Hepatocyte (in vitro differentiated cells): ENCODE data around the gene PPP1R13L.

Experiments
- EZH2 ChIP-seq: fragments of 200-600 bp; sonication (generic); IDR thresholded peaks from 2 replicates; pipeline ENCODE4 v1.6.1; 2016; ENCODE audit warnings: antibody characterized with exemption, mild to moderate bottlenecking, borderline replicate concordance
- EZH2phosphoT487 ChIP-seq: fragments of 200-600 bp; sonication (generic); IDR thresholded peaks from one replicate; pipeline ENCODE4 v1.6.1; 2018; ENCODE audit warnings: antibody characterized with exemption, mild to moderate bottlenecking, low read depth, moderate library complexity; ENCODE audit not compliant: unreplicated experiment, severe bottlenecking
- TF ChIP-seq, protein P1 (sequence below): fragments of 200-600 bp; sonication (generic); IDR thresholded peaks from 2 replicates; pipeline ENCODE4 v1.5.1; 2016; ENCODE audit warnings: antibody characterized with exemption, mild to moderate bottlenecking; ENCODE audit not compliant: poor library complexity

DNA sequence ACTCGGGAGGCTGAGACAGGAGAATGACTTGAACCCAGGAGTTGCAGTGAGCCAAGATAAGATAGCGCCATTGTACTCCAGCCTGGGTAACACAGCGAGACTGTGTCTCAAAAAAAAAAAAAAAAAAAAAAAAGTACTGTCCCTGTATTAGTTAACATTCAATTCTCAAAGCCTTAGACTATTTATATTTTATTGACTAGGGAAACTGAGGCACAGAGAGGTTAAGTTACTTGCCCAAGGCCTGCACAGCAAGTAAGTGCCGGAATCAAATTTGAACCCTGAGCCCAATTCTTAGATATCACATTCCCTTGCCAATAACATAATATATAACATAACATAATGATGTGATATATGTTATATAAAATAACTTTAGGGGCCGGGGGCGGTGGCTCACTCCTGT lies 65.2 kb downstream of the PPP1R13L start:
- TF ChIP-seq, protein P1, sequence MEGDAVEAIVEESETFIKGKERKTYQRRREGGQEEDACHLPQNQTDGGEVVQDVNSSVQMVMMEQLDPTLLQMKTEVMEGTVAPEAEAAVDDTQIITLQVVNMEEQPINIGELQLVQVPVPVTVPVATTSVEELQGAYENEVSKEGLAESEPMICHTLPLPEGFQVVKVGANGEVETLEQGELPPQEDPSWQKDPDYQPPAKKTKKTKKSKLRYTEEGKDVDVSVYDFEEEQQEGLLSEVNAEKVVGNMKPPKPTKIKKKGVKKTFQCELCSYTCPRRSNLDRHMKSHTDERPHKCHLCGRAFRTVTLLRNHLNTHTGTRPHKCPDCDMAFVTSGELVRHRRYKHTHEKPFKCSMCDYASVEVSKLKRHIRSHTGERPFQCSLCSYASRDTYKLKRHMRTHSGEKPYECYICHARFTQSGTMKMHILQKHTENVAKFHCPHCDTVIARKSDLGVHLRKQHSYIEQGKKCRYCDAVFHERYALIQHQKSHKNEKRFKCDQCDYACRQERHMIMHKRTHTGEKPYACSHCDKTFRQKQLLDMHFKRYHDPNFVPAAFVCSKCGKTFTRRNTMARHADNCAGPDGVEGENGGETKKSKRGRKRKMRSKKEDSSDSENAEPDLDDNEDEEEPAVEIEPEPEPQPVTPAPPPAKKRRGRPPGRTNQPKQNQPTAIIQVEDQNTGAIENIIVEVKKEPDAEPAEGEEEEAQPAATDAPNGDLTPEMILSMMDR: no peak
- TF ChIP-seq EZH2phosphoT487: no peak
- no peak for TF ChIP-seq EZH2
